H1 (cell line): ENCODE measurements around the gene IL1RAPL1. TPM values are rescaled to one million over a fixed set of nuclear protein-coding genes. Genes with fewer than 3 reads are reported as not detected.

Source experiments
- CTCF ChIA-PET: fragments of 300-600 bp; sonication (Branson Sonifier 250); formaldehyde crosslinking; loops from one replicate; lab custom pipeline; 2021; ENCODE audit not compliant: partially characterized antibody; lab: Charles Lee
- POLR2A ChIA-PET: fragments of 300-600 bp; sonication (Branson Sonifier 250); formaldehyde crosslinking; loops from one replicate; lab custom pipeline; 2021; ENCODE audit warnings: inconsistent platforms; ENCODE audit not compliant: partially characterized antibody; lab: Charles Lee
- DNase-seq, 2 experiments: peaks; one replicate each; pipeline versions ENCODE4 v3.0.0 to v3.0.0-alpha.2; 2010 to 2022; ENCODE audit warnings: low spot score in 2 of 2, low read depth in 1 of 2, mixed read lengths in 1 of 2
- FAIRE-seq: peaks from 2 replicates; lab custom pipeline; 2011; peaks lifted over from hg19 to GRCh38; lab: Jason Lieb, UNC
- H2AFZ ChIP-seq: 2 replicates; pipeline ENCODE4 v1.8.1; 2012; ENCODE audit warnings: low read length, inconsistent platforms
- H2AK5ac ChIP-seq: 2 replicates; pipeline ENCODE4 v1.6.1; 2013; ENCODE audit warnings: low read depth, low read length
- H2BK120ac ChIP-seq: replicated peaks from 2 replicates; pipeline ENCODE3; 2013; ENCODE audit warnings: low read depth, low read length, inconsistent platforms
- H2BK12ac ChIP-seq: 2 replicates; pipeline ENCODE4 v1.6.1; 2013; ENCODE audit warnings: low read depth, low read length
- H2BK15ac ChIP-seq: 2 replicates; pipeline ENCODE4 v1.6.1; 2013; ENCODE audit warnings: low read length
- H2BK20ac ChIP-seq: 2 replicates; pipeline ENCODE4 v1.6.1; 2013; ENCODE audit warnings: low read length
- H2BK5ac ChIP-seq: 2 replicates; pipeline ENCODE4 v1.6.1; 2013; ENCODE audit warnings: low read depth, low read length
- H3K14ac ChIP-seq: 2 replicates; pipeline ENCODE4 v1.6.1; 2013; ENCODE audit warnings: inconsistent platforms; ENCODE audit not compliant: insufficient read length
- H3K18ac ChIP-seq: 2 replicates; pipeline ENCODE4 v1.6.1; 2013; ENCODE audit warnings: low read length; ENCODE audit errors: extremely low read depth
- H3K23ac ChIP-seq: 2 replicates; pipeline ENCODE4 v1.6.1; 2013; ENCODE audit warnings: inconsistent platforms; ENCODE audit not compliant: insufficient read length
- H3K23me2 ChIP-seq: 2 replicates; pipeline ENCODE4 v1.6.1; 2013; ENCODE audit warnings: low read depth, low read length
- H3K27ac ChIP-seq: 2 replicates; pipeline ENCODE4 v1.6.1; 2011; ENCODE audit warnings: low read depth, low read length, inconsistent platforms
- H3K27me3 ChIP-seq, 4 experiments: replicated peaks in 1 of 4; 1 replicate in 1 of 4; 2 replicates in 3 of 4; pipeline versions ENCODE4 v1.6.1 to v1.8.1; 2011 to 2013; ENCODE audit warnings: low read length in 3 of 4, mild to moderate bottlenecking in 3 of 4, inconsistent platforms in 2 of 4, mixed read lengths in 2 of 4, moderate library complexity in 1 of 4; ENCODE audit not compliant: control insufficient read depth in 3 of 4, insufficient read depth in 3 of 4; ENCODE audit errors: extremely low read depth in 1 of 4
- H3K36me3 ChIP-seq, 4 experiments: 2 replicates each; pipeline versions ENCODE4 v1.6.1 to v1.8.1; 2011 to 2013; ENCODE audit warnings: mild to moderate bottlenecking in 4 of 4, low read length in 3 of 4, moderate library complexity in 2 of 4, control low read depth in 1 of 4, inconsistent platforms in 1 of 4; ENCODE audit not compliant: insufficient read depth in 4 of 4, control insufficient read depth in 2 of 4
- H3K4ac ChIP-seq: replicated peaks from 2 replicates; pipeline ENCODE3; 2013; ENCODE audit warnings: low read length, low read depth, mixed read lengths, inconsistent platforms; ENCODE audit not compliant: insufficient read length
- H3K4me1 ChIP-seq, 4 experiments: replicated peaks in 1 of 4; 1 replicate in 1 of 4; 2 replicates in 3 of 4; pipeline versions ENCODE4 v1.6.1 to v1.8.1; 2011 to 2013; ENCODE audit warnings: low read length in 3 of 4, inconsistent platforms in 2 of 4, mixed read lengths in 1 of 4; ENCODE audit not compliant: insufficient read depth in 4 of 4, control insufficient read depth in 3 of 4
- H3K4me2 ChIP-seq, 2 experiments: 2 replicates each; pipeline versions ENCODE4 v1.6.1 to v1.8.1; 2011 to 2013; ENCODE audit warnings: low read depth in 2 of 2, low read length in 2 of 2, control low read depth in 1 of 2, inconsistent platforms in 1 of 2, mild to moderate bottlenecking in 1 of 2; ENCODE audit not compliant: insufficient read depth in 1 of 2
- H3K4me3 ChIP-seq, 4 experiments: fragments of 200-600, 300-600 bp in 1 of 4; sonication (generic), shearing (Covaris generic), sonication (Bioruptor Twin) in 1 of 4; 2 replicates each; pipeline versions ENCODE4 v1.5.1 to v1.8.1; 2011 to 2016; ENCODE audit warnings: low read length in 4 of 4, low read depth in 3 of 4, control low read depth in 2 of 4, inconsistent platforms in 2 of 4, mild to moderate bottlenecking in 2 of 4, mixed read lengths in 1 of 4, moderate library complexity in 1 of 4; ENCODE audit not compliant: insufficient read depth in 2 of 4; ENCODE audit errors: extremely low read depth in 1 of 4
- H3K56ac ChIP-seq: replicated peaks from 2 replicates; pipeline ENCODE3; 2013; ENCODE audit warnings: low read depth, mild to moderate bottlenecking, mixed read lengths, low read length, inconsistent platforms; ENCODE audit not compliant: insufficient read length
- H3K79me1 ChIP-seq: 2 replicates; pipeline ENCODE4 v1.6.1; 2013; ENCODE audit warnings: low read depth, low read length, control low read depth
- H3K79me2 ChIP-seq, 2 experiments: 2 replicates each; pipeline versions ENCODE4 v1.6.1 to v1.8.1; 2012 to 2013; ENCODE audit warnings: low read length in 2 of 2, mild to moderate bottlenecking in 2 of 2, inconsistent platforms in 1 of 2; ENCODE audit not compliant: insufficient read depth in 2 of 2, control insufficient read depth in 1 of 2
- H3K9ac ChIP-seq, 4 experiments: replicated peaks in 1 of 4; 1 replicate in 1 of 4; 2 replicates in 3 of 4; pipeline versions ENCODE4 v1.6.1 to v1.8.1; 2011 to 2013; ENCODE audit warnings: low read depth in 3 of 4, low read length in 3 of 4, control low read depth in 2 of 4, mild to moderate bottlenecking in 2 of 4, moderate library complexity in 2 of 4, inconsistent platforms in 1 of 4; ENCODE audit errors: extremely low read depth in 1 of 4
- H3K9me3 ChIP-seq, 2 experiments: 2 replicates each; pipeline versions ENCODE4 v1.6.1 to v1.8.1; 2012 to 2013; ENCODE audit warnings: mild to moderate bottlenecking in 2 of 2, moderate library complexity in 2 of 2, control low read depth in 1 of 2, inconsistent platforms in 1 of 2, low read depth in 1 of 2, low read length in 1 of 2, mixed read lengths in 1 of 2; ENCODE audit not compliant: insufficient read depth in 2 of 2
- H4K20me1 ChIP-seq, 2 experiments: replicated peaks in 1 of 2; 2 replicates each; pipeline versions ENCODE3 to v1.8.1; 2011 to 2013; ENCODE audit warnings: inconsistent platforms in 2 of 2, low read length in 2 of 2, mild to moderate bottlenecking in 1 of 2; ENCODE audit not compliant: insufficient read depth in 2 of 2, control insufficient read depth in 1 of 2
- H4K5ac ChIP-seq: 2 replicates; pipeline ENCODE4 v1.6.1; 2013; ENCODE audit warnings: low read length, low read depth, mixed read lengths, inconsistent platforms; ENCODE audit not compliant: insufficient read length
- H4K8ac ChIP-seq: 2 replicates; pipeline ENCODE4 v1.8.0; 2013; ENCODE audit warnings: mild to moderate bottlenecking, moderate library complexity, low read length, inconsistent platforms; ENCODE audit not compliant: insufficient read depth; ENCODE audit errors: extremely low read depth
- H4K91ac ChIP-seq: replicated peaks from 2 replicates; pipeline ENCODE3; 2013; ENCODE audit warnings: low read length, mixed read lengths, inconsistent platforms; ENCODE audit not compliant: insufficient read length
- BCL11A ChIP-seq, 2 experiments: IDR thresholded peaks; one replicate each; pipeline ENCODE4 v1.6.1; 2011; ENCODE audit warnings: low read depth in 2 of 2, low read length in 2 of 2, mild to moderate bottlenecking in 2 of 2
- EP300 ChIP-seq, 2 experiments: IDR thresholded peaks; 1 replicate in 1 of 2; 2 replicates in 1 of 2; pipeline ENCODE4 v1.6.1; 2011 to 2012; ENCODE audit warnings: low read depth in 2 of 2, low read length in 2 of 2, mild to moderate bottlenecking in 2 of 2, borderline replicate concordance in 1 of 2, inconsistent platforms in 1 of 2, moderate library complexity in 1 of 2
- EZH2 ChIP-seq: fragments of 200-600 bp; sonication (generic); IDR thresholded peaks from 2 replicates; pipeline ENCODE4 v1.7.1; 2012; ENCODE audit warnings: low read depth, mild to moderate bottlenecking, moderate library complexity, low read length, inconsistent platforms; ENCODE audit not compliant: severe bottlenecking
- FOSL1 ChIP-seq: IDR thresholded peaks from 2 replicates; pipeline ENCODE4 v1.6.1; 2011; ENCODE audit warnings: mild to moderate bottlenecking, low read depth, low read length, moderate library complexity; ENCODE audit not compliant: insufficient read depth
- GABPA ChIP-seq: IDR thresholded peaks from 2 replicates; pipeline ENCODE4 v1.6.1; 2011; ENCODE audit warnings: mild to moderate bottlenecking, low read length, moderate library complexity, borderline replicate concordance; ENCODE audit not compliant: insufficient read depth
- KDM4A ChIP-seq: IDR thresholded peaks from one replicate; pipeline ENCODE4 v1.7.1; 2012; ENCODE audit warnings: low read depth, mild to moderate bottlenecking, moderate library complexity, low read length, inconsistent platforms; ENCODE audit not compliant: severe bottlenecking
- PHF8 ChIP-seq: fragments of 200-600 bp; sonication (generic); conservative IDR thresholded peaks from 2 replicates; pipeline ENCODE4 v1.7.1; 2012; ENCODE audit warnings: low read depth, mild to moderate bottlenecking, inconsistent platforms, low read length, moderate library complexity
- POLR2AphosphoS5 ChIP-seq: IDR thresholded peaks from 2 replicates; pipeline ENCODE4 v1.6.1; 2011; ENCODE audit warnings: low read depth, low read length
- POU5F1 ChIP-seq: IDR thresholded peaks from 2 replicates; pipeline ENCODE4 v1.6.1; 2011; ENCODE audit warnings: low read depth, mild to moderate bottlenecking, low read length, moderate library complexity
- RNF2 ChIP-seq: fragments of 200-900, 300-1000 bp; sonication (generic); IDR thresholded peaks from 2 replicates; pipeline ENCODE4 v1.7.1; 2016; ENCODE audit warnings: borderline replicate concordance, low read depth, mild to moderate bottlenecking, antibody characterized with exemption, low read length; ENCODE audit not compliant: poor library complexity, severe bottlenecking; ENCODE audit errors: missing control alignments
- RXRA ChIP-seq: IDR thresholded peaks from 2 replicates; pipeline ENCODE4 v1.6.1; 2011; ENCODE audit warnings: low read depth, mild to moderate bottlenecking, low read length, moderate library complexity; ENCODE audit not compliant: insufficient read depth
- SAP30 ChIP-seq: fragments of 300-600 bp; sonication (generic); IDR thresholded peaks from 2 replicates; pipeline ENCODE4 v1.7.1; 2012; ENCODE audit warnings: low read length, moderate library complexity, mild to moderate bottlenecking, inconsistent platforms; ENCODE audit not compliant: insufficient read depth, insufficient replicate concordance
- TCF12 ChIP-seq: IDR thresholded peaks from 2 replicates; pipeline ENCODE4 v1.6.1; 2011; ENCODE audit warnings: low read depth, mild to moderate bottlenecking, low read length
- YY1 ChIP-seq: IDR thresholded peaks from 2 replicates; pipeline ENCODE4 v1.6.1; 2011; ENCODE audit warnings: low read depth, mild to moderate bottlenecking, low read length
- WGBS, 2 experiments: shearing (Covaris generic) in 1 of 2; methylation state at CpG; one replicate each; pipeline versions ENCODE4 v1.1.6 to v1.1.7; 2013 to 2015; ENCODE audit warnings: low lambda C conversion rate in 2 of 2, mixed read lengths in 2 of 2, inconsistent platforms in 1 of 2, low coverage in 1 of 2, missing lambda C conversion rate in 1 of 2; ENCODE audit not compliant: insufficient replicate concordance in 2 of 2, insufficient coverage in 1 of 2, insufficient read length in 1 of 2; ENCODE audit errors: extremely low coverage in 1 of 2, missing lambda C conversion rate in 1 of 2; 5-methylcytosine and 5-hydroxymethylcytosine counted together
- polyA plus RNA-seq, 7 experiments: library from polyadenylated mRNA; depleted of rRNA in 3 of 7; stranded (reverse) in 5 of 7; unstranded in 2 of 7; fragments of >200 nt in 5 of 7; fragments of 200-250 nt in 2 of 7; gene quantifications; 1 replicate in 5 of 7; 2 replicates in 1 of 7; 4 replicates in 1 of 7; pipeline versions ENCODE4 v1.2.1 to v1.2.3, GENCODE V29; 2011 to 2013; ENCODE audit warnings: missing spikeins in 2 of 7, mixed read lengths in 2 of 7
- total RNA-seq: library from RNA; stranded (reverse); fragmentation: NEBNext Ultra II Directional; extraction: Animal tissue kit (Norgen Biotek cat#: 25700); gene quantifications from 2 replicates; pipeline ENCODE4 v1.2.1, GENCODE V29; 2021

IL1RAPL1 gene
- total and polyA plus RNA-seq, 2 of the 8 experiments (the other 6 are each of a cell fraction or from before 2014, with no cell fraction given): 0.11 to 0.35 TPM

DNA sequence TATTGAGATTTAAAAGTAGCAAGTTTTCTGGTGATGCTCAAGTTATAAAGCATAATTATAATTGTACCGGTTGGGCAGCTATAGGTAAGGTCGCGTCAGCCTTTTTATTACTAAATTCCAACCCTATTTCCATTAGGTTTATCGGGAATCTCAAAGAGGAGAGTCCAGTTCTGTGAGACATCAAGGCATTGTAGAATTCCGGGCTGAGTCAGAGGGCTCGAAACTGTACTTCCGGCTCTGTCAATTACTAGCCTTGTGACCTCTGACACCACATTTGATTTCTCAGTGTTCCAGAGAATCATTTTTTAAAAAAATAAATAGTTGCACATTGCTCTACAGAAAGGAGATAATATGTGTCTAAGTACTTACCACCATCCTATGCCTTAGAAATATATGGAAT is 4.3 kb downstream of the IL1RAPL1 start:
- peaks cover 0 to 4% (median under 1%) of the 10 kb centered on the region in 4 experiments; a peak in 1 of 7 replicates for H3K4me1 ChIP-seq
- DNase-seq: no peak
- POLR2A ChIA-PET: no interaction called here
- no peaks in the 10 kb centered on the region for H3K9me3 ChIP-seq
- H2BK15ac ChIP-seq: no peak overlapping the region
- H2BK20ac ChIP-seq: no peak overlapping the region
- H3K4me3 ChIP-seq: no peak overlapping the region
- H3K79me2 ChIP-seq: no peaks in the 10 kb centered on the region
- WGBS, 2 experiments: 93% methylated on average over 7 of the region's 7 CpGs; no CpG with 5 or more reads in 1 of the 2 experiments
- H3K27ac ChIP-seq: no peak overlapping the region
- no peaks in the 10 kb centered on the region for H3K79me1 ChIP-seq
- H4K20me1 ChIP-seq: no peaks in the 10 kb centered on the region
- H2BK5ac ChIP-seq: no peak overlapping the region
- H2AFZ ChIP-seq: no peak overlapping the region
- H3K4me2 ChIP-seq: no peak overlapping the region
- no peaks in the 10 kb centered on the region for H3K27me3 ChIP-seq
- no peak for FAIRE-seq
- H2BK12ac ChIP-seq: no peak overlapping the region
- H3K23me2 ChIP-seq: no peaks in the 10 kb centered on the region; the same call in 1 of the 2 replicates
- H3K18ac ChIP-seq: no peak overlapping the region
- no peak overlapping the region for H4K91ac ChIP-seq
- H4K8ac ChIP-seq: no peak overlapping the region
- H4K5ac ChIP-seq: no peak overlapping the region
- no peak overlapping the region for H3K56ac ChIP-seq
- H3K4ac ChIP-seq: no peak overlapping the region
- H3K36me3 ChIP-seq: no peaks in the 10 kb centered on the region
- no peak overlapping the region for H2BK120ac ChIP-seq
- H2AK5ac ChIP-seq: no peak overlapping the region
- CTCF ChIA-PET: no interaction called here
- no peak overlapping the region for H3K23ac ChIP-seq
- no peak overlapping the region for H3K14ac ChIP-seq
- H3K9ac ChIP-seq: no peak overlapping the region
- TF ChIP-seq BCL11A (IDR thresholded peaks at IDR 0.05; ENCODE audit: low read depth in 2 of 2, low read length in 2 of 2) (no peak), YY1 (no peak), POU5F1 (no peak), RXRA (no peak), PHF8 (no peak), GABPA (no peak), SAP30 (no peak), KDM4A (no peak), EZH2 (no peak), EP300 (IDR thresholded peaks at IDR 0.05; ENCODE audit: borderline replicate concordance in 1 of 2, low read depth in 2 of 2, low read length in 2 of 2) (no peak), RNF2 (no peak), FOSL1 (no peak), POLR2AphosphoS5 (no peak), TCF12 (no peak)
